ENCODE results near the gene NCK2.

- TF ChIP-seq SIN3A (IDR thresholded peaks at IDR 0.05; ENCODE audit: borderline replicate concordance, low read depth, low read length) (no peak), USF2 (IDR thresholded peaks at IDR 0.05; ENCODE audit: borderline replicate concordance, low read depth, low read length) (no peak), CTCF (IDR thresholded peaks at IDR 0.05) (no peak), TEAD4 (IDR thresholded peaks at IDR 0.05; ENCODE audit: borderline replicate concordance, insufficient read depth) (no peak), RAD21 (IDR thresholded peaks at IDR 0.05; ENCODE audit: low read length) (no peak), JUND (IDR thresholded peaks at IDR 0.05) (no peak)
Observed at GRCh38 chr2:105934467-105934866, 189.8 kb downstream of the NCK2 start.

Data from SK-N-SH (cell line).